Left lobe of liver (tissue), 2 donors: Measurements from ENCODE around the gene MSH5. TPM values are rescaled to one million over a fixed set of nuclear protein-coding genes. Genes with fewer than 3 reads are reported as not detected.

Source experiments
- ATAC-seq: fragments of 200-7000 bp; cut with Tn5 transposase; one replicate; pipeline ENCODE4 v1.9.1; 2020; ENCODE audit warnings: mild to moderate bottlenecking, moderate library complexity
- DNase-seq: peaks from one replicate; pipeline ENCODE4 v3.0.0-alpha.2; 2020; ENCODE audit warnings: low spot score
- total RNA-seq: library from RNA; stranded (reverse); gene quantifications from one replicate; pipeline ENCODE4 v1.2.1, GENCODE V29; 2021
- donor health status: DM: no; HTN: no; CAD: no; lungs with moderate emphysema.
- donor health status: DM: no; HTN: yes; CAD: no.

MSH5 gene
- total RNA-seq, 1 donor from 2014 or later, result 5.2 TPM

GRCh38 chr6:31750411-31751022 lies 10.7 kb downstream of the MSH5 start:
- DNase-seq (no peak), ATAC-seq (no peak)

- DNase-seq (no peak), ATAC-seq (no peak)
These were observed 13.0 kb downstream of the MSH5 start for GRCh38 chr6:31752739-31753319.

GRCh38 chr6:31758281-31758680 lies 18.5 kb downstream of the MSH5 start:
- ATAC-seq (no peak), DNase-seq (no peak)

- no peak for DNase-seq
- ATAC-seq, result peak; percentile 29
These were observed 21.0 kb downstream of the MSH5 start for GRCh38 chr6:31760790-31761189.

GRCh38 chr6:31761343-31761742 lies 21.5 kb downstream of the MSH5 start:
- DNase-seq, result no peak
- ATAC-seq, result no peak

GRCh38 chr6:31762356-31762755 lies 22.6 kb downstream of the MSH5 start, which contains the start of gene SAPCD1:
Gene SAPCD1 (plus strand): TSS chr6:31762656. CDS start chr6:31763055, 399 bp downstream.
- ATAC-seq, result no peak
- no peak for DNase-seq

- no peak for DNase-seq
- ATAC-seq, result no peak
These were observed 23.2 kb downstream of the MSH5 start for GRCh38 chr6:31762878-31763618.

- ATAC-seq, result no peak
- DNase-seq, result no peak
These were observed 23.8 kb downstream of the MSH5 start for GRCh38 chr6:31763619-31763940.

GRCh38 chr6:31764198-31764597 lies 24.4 kb downstream of the MSH5 start:
- no peak for ATAC-seq

GRCh38 chr6:31765559-31765909 lies 25.7 kb downstream of the MSH5 start:
- DNase-seq (no peak), ATAC-seq (no peak)

More at GRCh38 chr6:31764198-31764597, 24.4 kb downstream of the MSH5 start:
- DNase-seq, result no peak

- ATAC-seq (no peak), DNase-seq (no peak)
These were observed 26.3 kb downstream of the MSH5 start for GRCh38 chr6:31765910-31766794.

- ATAC-seq (no peak), DNase-seq (no peak)
These were observed 27.4 kb downstream of the MSH5 start for GRCh38 chr6:31767096-31767645.

GRCh38 chr6:31768363-31769257 lies 28.8 kb downstream of the MSH5 start:
- ATAC-seq (no peak), DNase-seq (no peak)

- DNase-seq (peak; percentile 87), ATAC-seq (peak; percentile 87)
These were observed 30.0 kb downstream of the MSH5 start for GRCh38 chr6:31769684-31770371.

GRCh38 chr6:31770860-31771259 lies 31.1 kb downstream of the MSH5 start:
- DNase-seq, result no peak
- ATAC-seq, result no peak

- DNase-seq (no peak), ATAC-seq (no peak)
These were observed 32.2 kb downstream of the MSH5 start for GRCh38 chr6:31771992-31772358.

GRCh38 chr6:31775184-31775583 lies 35.4 kb downstream of the MSH5 start:
- DNase-seq, result no peak
- ATAC-seq, result peak; percentile 25

- ATAC-seq (peak; percentile 19), DNase-seq (peak; percentile 76)
These were observed 36.1 kb downstream of the MSH5 start for GRCh38 chr6:31775633-31776484.
